ENCODE measurements around the gene ERC2.

ERC2 gene

DNA sequence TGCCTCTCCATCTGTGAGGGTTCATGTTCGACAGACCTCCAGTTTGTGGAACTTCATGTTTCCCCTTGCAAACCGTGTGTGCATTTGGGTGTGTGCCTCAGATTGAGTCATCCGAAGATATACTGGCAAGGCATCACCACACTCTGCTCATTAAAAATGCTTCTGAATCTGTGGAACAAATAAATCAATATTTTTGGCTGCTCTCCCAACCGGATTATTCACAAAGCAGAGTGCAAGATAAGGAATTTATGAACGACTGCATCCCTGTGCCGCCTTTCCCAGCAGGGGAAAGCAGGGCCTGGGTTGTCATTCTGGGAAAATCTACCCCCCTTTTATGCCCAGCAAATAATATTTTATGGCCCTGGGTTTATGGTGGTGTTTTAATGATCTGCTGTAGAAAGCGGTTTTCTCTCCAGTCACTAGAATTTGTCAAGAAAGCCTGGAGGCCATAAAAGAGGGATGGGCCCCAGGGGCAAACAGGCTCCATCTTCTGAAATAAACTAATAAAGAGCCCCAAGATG lies 976.9 kb downstream of the ERC2 start (continued):
- TF ChIP-seq, protein P1, sequence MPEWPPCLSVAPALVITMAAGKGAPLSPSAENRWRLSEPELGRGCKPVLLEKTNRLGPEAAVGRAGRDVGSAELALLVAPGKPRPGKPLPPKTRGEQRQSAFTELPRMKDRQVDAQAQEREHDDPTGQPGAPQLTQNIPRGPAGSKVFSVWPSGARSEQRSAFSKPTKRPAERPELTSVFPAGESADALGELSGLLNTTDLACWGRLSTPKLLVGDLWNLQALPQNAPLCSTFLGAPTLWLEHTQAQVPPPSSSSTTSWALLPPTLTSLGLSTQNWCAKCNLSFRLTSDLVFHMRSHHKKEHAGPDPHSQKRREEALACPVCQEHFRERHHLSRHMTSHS (tag by site-specific recombination; IDR thresholded peaks at IDR 0.05), result peak; percentile 30; the same call in 1 of the 2 replicates
- TF ChIP-seq ZNF335 (tag by site-specific recombination; conservative IDR thresholded peaks at IDR 0.05), result 0 out of 2 replicates have a peak, but pooled peaks have one; percentile 15
- TF ChIP-seq, protein P2, sequence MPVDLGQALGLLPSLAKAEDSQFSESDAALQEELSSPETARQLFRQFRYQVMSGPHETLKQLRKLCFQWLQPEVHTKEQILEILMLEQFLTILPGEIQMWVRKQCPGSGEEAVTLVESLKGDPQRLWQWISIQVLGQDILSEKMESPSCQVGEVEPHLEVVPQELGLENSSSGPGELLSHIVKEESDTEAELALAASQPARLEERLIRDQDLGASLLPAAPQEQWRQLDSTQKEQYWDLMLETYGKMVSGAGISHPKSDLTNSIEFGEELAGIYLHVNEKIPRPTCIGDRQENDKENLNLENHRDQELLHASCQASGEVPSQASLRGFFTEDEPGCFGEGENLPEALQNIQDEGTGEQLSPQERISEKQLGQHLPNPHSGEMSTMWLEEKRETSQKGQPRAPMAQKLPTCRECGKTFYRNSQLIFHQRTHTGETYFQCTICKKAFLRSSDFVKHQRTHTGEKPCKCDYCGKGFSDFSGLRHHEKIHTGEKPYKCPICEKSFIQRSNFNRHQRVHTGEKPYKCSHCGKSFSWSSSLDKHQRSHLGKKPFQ (tag by site-specific recombination; IDR thresholded peaks at IDR 0.05), result peak; percentile 81
- peak; percentile 95 for TF ChIP-seq ZNF24 (tag by site-specific recombination; IDR thresholded peaks at IDR 0.05)
- no peak for TF ChIP-seq ZNF830 (tag by site-specific recombination; IDR thresholded peaks at IDR 0.05; ENCODE audit: low read depth)
- TF ChIP-seq, protein P3, sequence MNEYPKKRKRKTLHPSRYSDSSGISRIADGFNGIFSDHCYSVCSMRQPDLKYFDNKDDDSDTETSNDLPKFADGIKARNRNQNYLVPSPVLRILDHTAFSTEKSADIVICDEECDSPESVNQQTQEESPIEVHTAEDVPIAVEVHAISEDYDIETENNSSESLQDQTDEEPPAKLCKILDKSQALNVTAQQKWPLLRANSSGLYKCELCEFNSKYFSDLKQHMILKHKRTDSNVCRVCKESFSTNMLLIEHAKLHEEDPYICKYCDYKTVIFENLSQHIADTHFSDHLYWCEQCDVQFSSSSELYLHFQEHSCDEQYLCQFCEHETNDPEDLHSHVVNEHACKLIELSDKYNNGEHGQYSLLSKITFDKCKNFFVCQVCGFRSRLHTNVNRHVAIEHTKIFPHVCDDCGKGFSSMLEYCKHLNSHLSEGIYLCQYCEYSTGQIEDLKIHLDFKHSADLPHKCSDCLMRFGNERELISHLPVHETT (tag by site-specific recombination; IDR thresholded peaks at IDR 0.05), result 0 out of 2 replicates have a peak, but pooled peaks have one; percentile 26
- TF ChIP-seq ZNF19 (tag by site-specific recombination; IDR thresholded peaks at IDR 0.05; ENCODE audit: low read depth), result no peak
- TF ChIP-seq, protein P4, sequence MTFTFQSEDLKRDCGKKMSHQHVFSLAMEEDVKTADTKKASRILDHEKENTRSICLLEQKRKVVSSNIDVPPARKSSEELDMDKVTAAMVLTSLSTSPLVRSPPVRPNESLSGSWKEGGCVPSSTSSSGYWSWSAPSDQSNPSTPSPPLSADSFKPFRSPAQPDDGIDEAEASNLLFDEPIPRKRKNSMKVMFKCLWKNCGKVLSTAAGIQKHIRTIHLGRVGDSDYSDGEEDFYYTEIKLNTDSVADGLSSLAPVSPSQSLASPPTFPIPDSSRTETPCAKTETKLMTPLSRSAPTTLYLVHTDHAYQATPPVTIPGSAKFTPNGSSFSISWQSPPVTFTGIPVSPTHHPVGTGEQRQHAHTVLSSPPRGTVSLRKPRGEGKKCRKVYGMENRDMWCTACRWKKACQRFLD (tag by site-specific recombination; IDR thresholded peaks at IDR 0.05), result no peak
- no peak for TF ChIP-seq SALL2 (tag by site-specific recombination; IDR thresholded peaks at IDR 0.05; ENCODE audit: borderline replicate concordance)
- no peak for TF ChIP-seq ZNF776 (tag by site-specific recombination; IDR thresholded peaks at IDR 0.05; ENCODE audit: borderline replicate concordance)
- TF ChIP-seq BCL11A (tag by site-specific recombination; IDR thresholded peaks at IDR 0.05; ENCODE audit: low read depth), result no peak
- no peak for TF ChIP-seq ZNF623 (tag by site-specific recombination; IDR thresholded peaks at IDR 0.05)
- TF ChIP-seq ZNF621 (tag by site-specific recombination; IDR thresholded peaks at IDR 0.05), result no peak
- TF ChIP-seq, protein P5, sequence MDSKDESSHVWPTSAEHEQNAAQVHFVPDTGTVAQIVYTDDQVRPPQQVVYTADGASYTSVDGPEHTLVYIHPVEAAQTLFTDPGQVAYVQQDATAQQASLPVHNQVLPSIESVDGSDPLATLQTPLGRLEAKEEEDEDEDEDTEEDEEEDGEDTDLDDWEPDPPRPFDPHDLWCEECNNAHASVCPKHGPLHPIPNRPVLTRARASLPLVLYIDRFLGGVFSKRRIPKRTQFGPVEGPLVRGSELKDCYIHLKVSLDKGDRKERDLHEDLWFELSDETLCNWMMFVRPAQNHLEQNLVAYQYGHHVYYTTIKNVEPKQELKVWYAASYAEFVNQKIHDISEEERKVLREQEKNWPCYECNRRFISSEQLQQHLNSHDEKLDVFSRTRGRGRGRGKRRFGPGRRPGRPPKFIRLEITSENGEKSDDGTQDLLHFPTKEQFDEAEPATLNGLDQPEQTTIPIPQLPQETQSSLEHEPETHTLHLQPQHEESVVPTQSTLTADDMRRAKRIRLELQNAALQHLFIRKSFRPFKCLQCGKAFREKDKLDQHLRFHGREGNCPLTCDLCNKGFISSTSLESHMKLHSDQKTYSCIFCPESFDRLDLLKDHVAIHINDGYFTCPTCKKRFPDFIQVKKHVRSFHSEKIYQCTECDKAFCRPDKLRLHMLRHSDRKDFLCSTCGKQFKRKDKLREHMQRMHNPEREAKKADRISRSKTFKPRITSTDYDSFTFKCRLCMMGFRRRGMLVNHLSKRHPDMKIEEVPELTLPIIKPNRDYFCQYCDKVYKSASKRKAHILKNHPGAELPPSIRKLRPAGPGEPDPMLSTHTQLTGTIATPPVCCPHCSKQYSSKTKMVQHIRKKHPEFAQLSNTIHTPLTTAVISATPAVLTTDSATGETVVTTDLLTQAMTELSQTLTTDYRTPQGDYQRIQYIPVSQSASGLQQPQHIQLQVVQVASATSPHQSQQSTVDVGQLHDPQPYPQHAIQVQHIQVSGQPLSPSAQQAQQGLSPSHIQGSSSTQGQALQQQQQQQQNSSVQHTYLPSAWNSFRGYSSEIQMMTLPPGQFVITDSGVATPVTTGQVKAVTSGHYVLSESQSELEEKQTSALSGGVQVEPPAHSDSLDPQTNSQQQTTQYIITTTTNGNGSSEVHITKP (tag by site-specific recombination; IDR thresholded peaks at IDR 0.05), result peak; percentile 69
- TF ChIP-seq YY1 (tag by site-specific recombination; IDR thresholded peaks at IDR 0.05), result no peak; the same call in 1 of the 2 replicates
- no peak for TF ChIP-seq ZNF792 (tag by site-specific recombination; IDR thresholded peaks at IDR 0.05)
- TF ChIP-seq ZNF596 (tag by site-specific recombination; IDR thresholded peaks at IDR 0.05), result 0 out of 2 replicates have a peak, but pooled peaks have one; percentile 42
- TF ChIP-seq SP3 (tag by site-specific recombination; IDR thresholded peaks at IDR 0.05), result no peak
- peak; percentile 75; the same call in 1 of the 2 replicates for TF ChIP-seq ZNF660 (tag by site-specific recombination; IDR thresholded peaks at IDR 0.05)
- TF ChIP-seq, protein P6, sequence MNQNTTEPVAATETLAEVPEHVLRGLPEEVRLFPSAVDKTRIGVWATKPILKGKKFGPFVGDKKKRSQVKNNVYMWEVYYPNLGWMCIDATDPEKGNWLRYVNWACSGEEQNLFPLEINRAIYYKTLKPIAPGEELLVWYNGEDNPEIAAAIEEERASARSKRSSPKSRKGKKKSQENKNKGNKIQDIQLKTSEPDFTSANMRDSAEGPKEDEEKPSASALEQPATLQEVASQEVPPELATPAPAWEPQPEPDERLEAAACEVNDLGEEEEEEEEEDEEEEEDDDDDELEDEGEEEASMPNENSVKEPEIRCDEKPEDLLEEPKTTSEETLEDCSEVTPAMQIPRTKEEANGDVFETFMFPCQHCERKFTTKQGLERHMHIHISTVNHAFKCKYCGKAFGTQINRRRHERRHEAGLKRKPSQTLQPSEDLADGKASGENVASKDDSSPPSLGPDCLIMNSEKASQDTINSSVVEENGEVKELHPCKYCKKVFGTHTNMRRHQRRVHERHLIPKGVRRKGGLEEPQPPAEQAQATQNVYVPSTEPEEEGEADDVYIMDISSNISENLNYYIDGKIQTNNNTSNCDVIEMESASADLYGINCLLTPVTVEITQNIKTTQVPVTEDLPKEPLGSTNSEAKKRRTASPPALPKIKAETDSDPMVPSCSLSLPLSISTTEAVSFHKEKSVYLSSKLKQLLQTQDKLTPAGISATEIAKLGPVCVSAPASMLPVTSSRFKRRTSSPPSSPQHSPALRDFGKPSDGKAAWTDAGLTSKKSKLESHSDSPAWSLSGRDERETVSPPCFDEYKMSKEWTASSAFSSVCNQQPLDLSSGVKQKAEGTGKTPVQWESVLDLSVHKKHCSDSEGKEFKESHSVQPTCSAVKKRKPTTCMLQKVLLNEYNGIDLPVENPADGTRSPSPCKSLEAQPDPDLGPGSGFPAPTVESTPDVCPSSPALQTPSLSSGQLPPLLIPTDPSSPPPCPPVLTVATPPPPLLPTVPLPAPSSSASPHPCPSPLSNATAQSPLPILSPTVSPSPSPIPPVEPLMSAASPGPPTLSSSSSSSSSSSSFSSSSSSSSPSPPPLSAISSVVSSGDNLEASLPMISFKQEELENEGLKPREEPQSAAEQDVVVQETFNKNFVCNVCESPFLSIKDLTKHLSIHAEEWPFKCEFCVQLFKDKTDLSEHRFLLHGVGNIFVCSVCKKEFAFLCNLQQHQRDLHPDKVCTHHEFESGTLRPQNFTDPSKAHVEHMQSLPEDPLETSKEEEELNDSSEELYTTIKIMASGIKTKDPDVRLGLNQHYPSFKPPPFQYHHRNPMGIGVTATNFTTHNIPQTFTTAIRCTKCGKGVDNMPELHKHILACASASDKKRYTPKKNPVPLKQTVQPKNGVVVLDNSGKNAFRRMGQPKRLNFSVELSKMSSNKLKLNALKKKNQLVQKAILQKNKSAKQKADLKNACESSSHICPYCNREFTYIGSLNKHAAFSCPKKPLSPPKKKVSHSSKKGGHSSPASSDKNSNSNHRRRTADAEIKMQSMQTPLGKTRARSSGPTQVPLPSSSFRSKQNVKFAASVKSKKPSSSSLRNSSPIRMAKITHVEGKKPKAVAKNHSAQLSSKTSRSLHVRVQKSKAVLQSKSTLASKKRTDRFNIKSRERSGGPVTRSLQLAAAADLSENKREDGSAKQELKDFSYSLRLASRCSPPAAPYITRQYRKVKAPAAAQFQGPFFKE (tag by site-specific recombination; IDR thresholded peaks at IDR 0.05; ENCODE audit: borderline replicate concordance), result no peak
- TF ChIP-seq ZNF530 (tag by site-specific recombination; IDR thresholded peaks at IDR 0.05; ENCODE audit: low read depth), result no peak
- peak; percentile 63 for TF ChIP-seq ZNF366 (tag by site-specific recombination; conservative IDR thresholded peaks at IDR 0.05)
- TF ChIP-seq, protein P7, sequence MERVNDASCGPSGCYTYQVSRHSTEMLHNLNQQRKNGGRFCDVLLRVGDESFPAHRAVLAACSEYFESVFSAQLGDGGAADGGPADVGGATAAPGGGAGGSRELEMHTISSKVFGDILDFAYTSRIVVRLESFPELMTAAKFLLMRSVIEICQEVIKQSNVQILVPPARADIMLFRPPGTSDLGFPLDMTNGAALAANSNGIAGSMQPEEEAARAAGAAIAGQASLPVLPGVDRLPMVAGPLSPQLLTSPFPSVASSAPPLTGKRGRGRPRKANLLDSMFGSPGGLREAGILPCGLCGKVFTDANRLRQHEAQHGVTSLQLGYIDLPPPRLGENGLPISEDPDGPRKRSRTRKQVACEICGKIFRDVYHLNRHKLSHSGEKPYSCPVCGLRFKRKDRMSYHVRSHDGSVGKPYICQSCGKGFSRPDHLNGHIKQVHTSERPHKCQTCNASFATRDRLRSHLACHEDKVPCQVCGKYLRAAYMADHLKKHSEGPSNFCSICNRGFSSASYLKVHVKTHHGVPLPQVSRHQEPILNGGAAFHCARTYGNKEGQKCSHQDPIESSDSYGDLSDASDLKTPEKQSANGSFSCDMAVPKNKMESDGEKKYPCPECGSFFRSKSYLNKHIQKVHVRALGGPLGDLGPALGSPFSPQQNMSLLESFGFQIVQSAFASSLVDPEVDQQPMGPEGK (tag by site-specific recombination; IDR thresholded peaks at IDR 0.05), result peak; percentile 54

All from HEK293 (cell line).